ENCODE results near the gene SLC16A13.

GRCh38 chr17:7080456-7081041, 44.7 kb downstream of the SLC16A13 start:
- TF ChIP-seq, protein P1, sequence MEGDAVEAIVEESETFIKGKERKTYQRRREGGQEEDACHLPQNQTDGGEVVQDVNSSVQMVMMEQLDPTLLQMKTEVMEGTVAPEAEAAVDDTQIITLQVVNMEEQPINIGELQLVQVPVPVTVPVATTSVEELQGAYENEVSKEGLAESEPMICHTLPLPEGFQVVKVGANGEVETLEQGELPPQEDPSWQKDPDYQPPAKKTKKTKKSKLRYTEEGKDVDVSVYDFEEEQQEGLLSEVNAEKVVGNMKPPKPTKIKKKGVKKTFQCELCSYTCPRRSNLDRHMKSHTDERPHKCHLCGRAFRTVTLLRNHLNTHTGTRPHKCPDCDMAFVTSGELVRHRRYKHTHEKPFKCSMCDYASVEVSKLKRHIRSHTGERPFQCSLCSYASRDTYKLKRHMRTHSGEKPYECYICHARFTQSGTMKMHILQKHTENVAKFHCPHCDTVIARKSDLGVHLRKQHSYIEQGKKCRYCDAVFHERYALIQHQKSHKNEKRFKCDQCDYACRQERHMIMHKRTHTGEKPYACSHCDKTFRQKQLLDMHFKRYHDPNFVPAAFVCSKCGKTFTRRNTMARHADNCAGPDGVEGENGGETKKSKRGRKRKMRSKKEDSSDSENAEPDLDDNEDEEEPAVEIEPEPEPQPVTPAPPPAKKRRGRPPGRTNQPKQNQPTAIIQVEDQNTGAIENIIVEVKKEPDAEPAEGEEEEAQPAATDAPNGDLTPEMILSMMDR (IDR thresholded peaks at IDR 0.05; ENCODE audit: poor library complexity), result no peak
- no peak for TF ChIP-seq EZH2 (IDR thresholded peaks at IDR 0.05; ENCODE audit: borderline replicate concordance)
- no peak for TF ChIP-seq EZH2phosphoT487 (IDR thresholded peaks at IDR 0.05; ENCODE audit: low read depth, severe bottlenecking, unreplicated experiment)

All from hepatocyte (in vitro differentiated cells).